Astrocyte of the cerebellum (primary cell): ENCODE results near the gene LRP1B.

Experiments
- DNase-seq: peaks from one replicate; pipeline ENCODE4 v3.0.0-alpha.2; 2011; ENCODE audit warnings: low read depth
- H3K4me3 ChIP-seq: 2 replicates; pipeline ENCODE4 v1.5.1; 2011; ENCODE audit warnings: mild to moderate bottlenecking, low read depth, low read length, moderate library complexity
- in situ Hi-C: cut with HindIII; loops from 2 replicates; pipeline ENCODE4 v1.10.0; 2017; ENCODE audit warnings: low sequenced_read_pairs
- TF ChIP-seq, protein P1 (sequence below): IDR thresholded peaks from 2 replicates; pipeline ENCODE4 v1.5.1; 2012; ENCODE audit warnings: low read length, low read depth, moderate library complexity, mild to moderate bottlenecking; ENCODE audit errors: missing control alignments

The LRP1B gene

DNA sequence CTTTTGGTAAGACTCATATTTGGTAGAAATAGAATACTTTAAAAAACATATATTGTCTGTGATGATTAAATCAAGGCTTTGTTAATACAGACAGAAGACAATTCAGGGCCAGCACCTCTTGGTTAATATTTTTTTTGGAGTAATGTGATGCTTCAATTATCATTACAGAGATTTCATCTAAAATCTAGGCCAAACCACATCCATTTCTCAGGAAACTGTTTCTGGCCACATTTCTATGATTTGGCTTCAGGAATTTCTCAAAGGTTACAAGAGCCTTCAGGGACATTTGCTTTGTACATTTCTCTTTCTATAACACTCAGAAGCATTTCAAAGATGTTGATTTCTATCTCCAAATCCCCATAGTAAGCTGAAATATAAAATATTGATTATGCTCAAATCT, 614.9 kb downstream of the LRP1B start:
- TF ChIP-seq, protein P1, sequence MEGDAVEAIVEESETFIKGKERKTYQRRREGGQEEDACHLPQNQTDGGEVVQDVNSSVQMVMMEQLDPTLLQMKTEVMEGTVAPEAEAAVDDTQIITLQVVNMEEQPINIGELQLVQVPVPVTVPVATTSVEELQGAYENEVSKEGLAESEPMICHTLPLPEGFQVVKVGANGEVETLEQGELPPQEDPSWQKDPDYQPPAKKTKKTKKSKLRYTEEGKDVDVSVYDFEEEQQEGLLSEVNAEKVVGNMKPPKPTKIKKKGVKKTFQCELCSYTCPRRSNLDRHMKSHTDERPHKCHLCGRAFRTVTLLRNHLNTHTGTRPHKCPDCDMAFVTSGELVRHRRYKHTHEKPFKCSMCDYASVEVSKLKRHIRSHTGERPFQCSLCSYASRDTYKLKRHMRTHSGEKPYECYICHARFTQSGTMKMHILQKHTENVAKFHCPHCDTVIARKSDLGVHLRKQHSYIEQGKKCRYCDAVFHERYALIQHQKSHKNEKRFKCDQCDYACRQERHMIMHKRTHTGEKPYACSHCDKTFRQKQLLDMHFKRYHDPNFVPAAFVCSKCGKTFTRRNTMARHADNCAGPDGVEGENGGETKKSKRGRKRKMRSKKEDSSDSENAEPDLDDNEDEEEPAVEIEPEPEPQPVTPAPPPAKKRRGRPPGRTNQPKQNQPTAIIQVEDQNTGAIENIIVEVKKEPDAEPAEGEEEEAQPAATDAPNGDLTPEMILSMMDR: no peak
- in situ Hi-C loops: no loop called here
- DNase-seq: peak; percentile 9
- H3K4me3 ChIP-seq: no peak overlapping the region

DNA sequence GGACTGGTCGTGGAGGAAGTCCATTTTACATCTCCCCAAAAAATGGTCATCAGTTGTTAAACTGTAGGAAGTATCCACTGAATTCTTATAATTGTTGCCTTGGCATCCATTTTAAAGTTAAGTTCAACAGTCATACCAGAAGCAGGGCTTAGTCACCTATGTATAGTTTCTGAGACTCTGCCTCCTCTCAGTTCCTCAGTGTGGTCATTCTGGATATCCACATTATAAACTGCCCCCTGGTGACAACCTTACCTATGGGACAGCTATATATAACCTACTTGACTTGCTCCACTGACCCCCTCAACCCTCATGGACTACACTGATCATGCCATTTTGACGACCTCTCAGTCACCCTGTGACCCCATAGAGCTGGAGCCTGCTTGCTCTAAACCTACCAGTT, 617.0 kb downstream of the LRP1B start:
- no peak overlapping the region for H3K4me3 ChIP-seq
- in situ Hi-C loops: no loop called here
- DNase-seq: no peak
- TF ChIP-seq, protein P1: no peak

DNA sequence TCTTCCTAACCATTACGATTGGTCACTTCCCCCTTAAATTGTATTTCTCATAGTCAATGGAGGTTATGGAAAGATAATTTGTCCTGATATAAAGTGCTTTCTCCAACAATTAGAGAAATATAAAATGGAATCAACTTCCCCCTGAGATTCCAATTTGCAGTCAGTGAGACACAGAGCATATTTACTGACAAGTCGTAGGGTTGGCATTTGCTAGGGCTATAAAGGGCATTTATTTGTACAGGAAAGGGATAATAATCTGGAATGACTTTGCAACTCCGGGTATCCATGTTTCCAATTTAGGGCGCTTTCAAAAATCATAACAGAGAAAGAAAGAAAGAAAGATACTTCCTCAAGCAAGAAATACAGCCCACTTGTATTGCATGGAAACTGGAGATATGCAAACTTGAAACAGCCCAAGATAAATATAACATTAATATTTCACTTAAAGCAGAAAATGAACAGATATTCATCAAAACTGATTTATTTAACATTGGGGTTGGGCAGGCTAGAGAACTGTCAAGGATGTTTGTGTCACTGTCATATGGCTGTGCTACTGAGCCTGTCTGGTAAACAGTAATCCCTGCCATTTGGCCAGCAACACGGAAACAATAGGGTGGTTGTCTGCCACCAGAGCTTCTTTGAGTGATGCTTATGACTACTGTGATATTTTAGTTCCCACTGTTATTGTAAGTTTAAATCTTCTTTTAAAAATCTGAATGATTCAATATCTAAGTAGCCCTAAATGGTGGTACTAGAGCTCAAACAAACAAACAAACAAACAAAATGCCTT, 621.8 kb downstream of the LRP1B start:
- no peak for DNase-seq
- H3K4me3 ChIP-seq: no peak overlapping the region
- in situ Hi-C loops: no loop called here
- TF ChIP-seq, protein P1: no peak

DNA sequence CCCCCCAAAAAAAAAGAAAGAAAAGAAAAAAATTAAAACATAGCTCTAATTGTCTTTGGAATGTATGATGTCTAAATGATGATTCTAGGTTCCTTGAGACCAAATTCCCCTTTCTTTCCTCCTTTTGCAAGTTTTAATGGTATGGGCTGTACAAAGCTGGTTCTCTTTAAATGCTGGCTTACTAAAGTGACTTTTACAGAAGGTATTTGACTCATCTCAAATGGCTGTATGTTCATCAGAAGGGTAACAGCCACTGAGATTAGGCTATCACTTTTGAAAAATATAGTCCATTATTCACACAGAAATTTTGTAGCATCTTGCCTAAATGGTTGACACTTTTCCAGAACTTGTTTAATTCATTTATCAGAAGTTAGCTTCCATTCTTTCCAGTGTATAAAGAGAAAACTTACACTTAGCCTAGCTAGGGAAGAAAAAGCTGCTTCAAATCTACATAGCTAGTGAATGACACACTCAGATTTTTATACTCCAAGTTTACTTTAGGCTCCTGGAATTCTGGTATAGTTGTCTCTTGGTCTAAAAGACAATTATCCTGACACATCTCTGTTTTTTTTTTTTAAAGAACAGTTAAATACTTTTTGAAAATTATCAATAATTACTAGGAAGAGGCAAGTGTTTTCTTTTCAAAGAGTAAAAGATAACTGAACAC, 622.6 kb downstream of the LRP1B start:
- no peak overlapping the region for H3K4me3 ChIP-seq
- TF ChIP-seq, protein P1: no peak
- no peak for DNase-seq
- in situ Hi-C loops: no loop called here

DNA sequence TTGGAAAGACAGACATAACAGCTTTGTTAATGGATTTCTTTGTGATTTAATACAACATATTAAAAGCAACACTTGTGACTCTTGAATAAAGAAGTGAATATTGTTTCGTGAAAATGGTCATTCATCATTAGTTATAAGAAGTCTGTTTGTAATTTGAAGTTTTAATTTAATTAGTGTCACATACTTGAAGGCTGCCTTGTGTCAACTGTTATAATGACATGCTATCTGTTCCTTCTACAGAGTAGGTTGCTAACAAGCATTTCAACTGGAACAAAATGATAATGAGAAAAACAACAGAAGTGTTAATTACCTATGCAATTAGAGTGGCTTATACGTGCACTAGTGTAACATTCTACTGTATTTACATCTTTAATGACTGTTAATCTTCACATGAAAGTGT, 624.7 kb downstream of the LRP1B start:
- TF ChIP-seq, protein P1: no peak
- no peak for DNase-seq
- no peak overlapping the region for H3K4me3 ChIP-seq
- in situ Hi-C loops: no loop called here

DNA sequence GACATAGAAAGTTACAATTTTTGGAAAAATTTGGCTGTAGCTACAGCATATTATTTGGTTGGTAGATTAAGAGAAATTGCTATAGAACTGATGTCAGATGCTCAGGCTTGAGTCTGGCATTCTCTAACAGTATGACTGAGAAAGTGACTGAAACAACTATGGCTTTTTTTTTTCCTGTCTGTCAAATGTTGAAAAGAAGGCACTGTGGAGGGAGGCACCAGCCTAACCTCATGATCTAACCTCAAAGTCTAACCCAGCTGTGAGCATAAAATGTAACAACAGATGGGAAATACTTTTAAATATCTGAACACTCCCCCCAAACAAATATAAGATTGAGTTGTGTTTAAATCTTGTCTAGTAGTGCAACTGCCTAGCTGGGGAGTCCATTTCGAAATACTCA, 629.1 kb downstream of the LRP1B start:
- no peak for DNase-seq
- in situ Hi-C loops: no loop called here
- no peak overlapping the region for H3K4me3 ChIP-seq
- TF ChIP-seq, protein P1: no peak
